ENCODE results near the gene SACS.
A peak's percentile ranks its signal among the peaks of the same experiment; 100 is the strongest.

SACS gene

DNA sequence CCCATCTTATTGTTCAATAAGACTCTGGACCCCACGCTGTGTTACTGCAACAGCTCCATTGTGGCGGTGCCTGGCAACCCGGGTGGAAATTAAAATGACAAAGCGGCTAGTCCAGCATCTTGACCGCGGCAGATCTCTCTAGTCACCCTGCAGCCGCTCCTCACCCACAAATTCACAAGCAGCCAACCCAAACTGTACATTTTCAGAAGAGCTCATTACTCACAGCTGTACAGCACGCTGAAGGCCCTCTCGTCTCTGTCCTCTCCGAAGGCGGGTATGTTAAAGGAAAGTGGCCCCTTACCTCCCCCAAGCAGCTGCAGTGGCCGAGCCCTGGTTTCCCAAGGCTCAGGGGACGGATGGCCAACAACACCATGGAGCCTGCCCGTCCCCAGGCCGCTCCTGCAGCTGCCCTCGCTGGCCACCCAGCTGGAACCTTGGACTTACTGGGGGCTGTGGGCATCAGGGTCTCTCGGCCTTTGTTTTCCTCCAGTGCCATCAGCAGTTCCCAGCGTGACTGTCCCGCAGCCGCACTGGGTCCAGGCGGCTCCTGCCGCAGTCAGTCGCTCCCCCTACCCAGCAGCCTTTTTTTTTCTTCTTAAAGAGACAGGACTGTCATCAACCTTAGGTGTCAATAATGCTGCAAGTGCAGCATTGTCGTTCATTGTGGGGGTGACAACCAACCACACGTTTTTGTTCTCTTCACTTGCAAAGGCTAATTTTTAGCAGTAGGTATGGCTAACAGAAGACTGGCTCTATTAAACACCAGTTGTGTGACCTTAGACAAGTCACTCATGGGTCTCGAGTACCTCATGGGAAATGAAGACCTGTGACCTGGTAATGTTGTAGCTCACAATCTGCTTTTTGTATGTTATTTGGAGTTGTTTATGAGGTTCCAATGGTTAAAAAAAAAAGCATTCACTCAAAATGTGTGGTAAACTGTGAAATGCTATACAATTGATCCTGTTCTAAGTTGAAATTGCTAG, at the start of gene SACS:
Gene SACS, minus strand, starts transcription at position 532 of the 983 bp plus-strand sequence. CDS start 22,463 bp downstream, outside the sequence.
- in situ Hi-C loops (cut with MboI; ENCODE audit: low pct_unique_long_range_greater_than_20kb, low sequenced_read_pairs), result no loop called here
- no peak for DNase-seq

DNA sequence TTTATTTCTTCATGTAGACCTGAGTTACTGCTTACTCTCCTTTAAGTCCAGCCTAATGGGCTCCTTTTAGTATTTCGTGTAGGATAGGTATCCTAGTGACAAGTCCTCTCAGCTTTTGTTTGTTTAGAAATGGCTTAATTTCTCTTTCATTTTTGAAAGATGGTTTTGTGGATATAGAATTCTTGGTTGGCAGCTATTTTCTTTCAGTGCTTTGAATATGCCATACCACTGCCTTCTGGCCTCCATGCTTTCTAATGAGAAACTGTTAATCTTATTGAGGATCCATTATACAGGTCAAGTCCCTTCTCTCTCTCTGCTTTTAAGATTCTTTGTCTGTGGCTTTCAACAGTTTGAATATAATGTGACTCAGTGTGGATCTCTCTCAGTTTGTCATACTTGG, 46.8 kb upstream of the SACS start:
- in situ Hi-C loops (cut with MboI; ENCODE audit: low pct_unique_long_range_greater_than_20kb, low sequenced_read_pairs), result loop anchor here (25.0 kb wide), 1 partner anchor 407 kb away; the partner anchor contains the start of genes C1QTNF9B and MIPEP

GRCh38 chr13:23477101-23477500, 43.6 kb upstream of the SACS start:
- in situ Hi-C loops (cut with MboI; ENCODE audit: low pct_unique_long_range_greater_than_20kb, low sequenced_read_pairs), result loop anchor here (25.0 kb wide), 1 partner anchor 410 kb away; the partner anchor contains the start of genes C1QTNF9B and MIPEP
- no peak for DNase-seq

More for the DNA sequence above, 46.8 kb upstream of the SACS start:
- no peak for DNase-seq

- in situ Hi-C loops (cut with MboI; ENCODE audit: low pct_unique_long_range_greater_than_20kb, low sequenced_read_pairs), result no loop called here
- no peak for DNase-seq
Measured at GRCh38 chr13:23473221-23473620, 39.7 kb upstream of the SACS start.

- in situ Hi-C loops (cut with MboI; ENCODE audit: low pct_unique_long_range_greater_than_20kb, low sequenced_read_pairs), result no loop called here
- no peak for DNase-seq
Measured at GRCh38 chr13:23472189-23472588, 38.7 kb upstream of the SACS start.

GRCh38 chr13:23470790-23471614, 37.5 kb upstream of the SACS start:
- in situ Hi-C loops (cut with MboI; ENCODE audit: low pct_unique_long_range_greater_than_20kb, low sequenced_read_pairs), result no loop called here
- DNase-seq, result no peak

- in situ Hi-C loops (cut with MboI; ENCODE audit: low pct_unique_long_range_greater_than_20kb, low sequenced_read_pairs), result no loop called here
- DNase-seq, result no peak
Measured at GRCh38 chr13:23469951-23470421, 36.5 kb upstream of the SACS start.

DNA sequence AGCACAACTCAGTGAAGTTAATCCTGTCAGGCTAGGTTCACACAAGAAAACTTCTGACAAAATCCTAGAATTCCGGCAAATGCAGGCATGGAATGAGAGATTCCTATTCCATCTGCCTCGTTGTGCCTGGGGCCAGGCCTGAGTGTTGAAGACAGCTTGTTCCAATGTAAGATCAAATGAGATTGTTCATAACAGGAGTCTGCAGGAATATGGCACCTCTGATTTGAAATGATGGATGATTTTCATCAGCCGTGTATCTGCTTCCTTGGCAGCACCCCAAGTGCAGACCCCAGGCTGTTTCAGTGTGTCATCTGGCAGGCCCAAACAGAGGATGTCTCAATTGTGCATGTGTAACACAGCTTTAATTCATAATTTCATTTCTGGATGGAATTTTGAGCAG, 35.3 kb upstream of the SACS start:
- no peak for DNase-seq
- in situ Hi-C loops (cut with MboI; ENCODE audit: low pct_unique_long_range_greater_than_20kb, low sequenced_read_pairs), result no loop called here

GRCh38 chr13:23467932-23468278, 34.4 kb upstream of the SACS start:
- in situ Hi-C loops (cut with MboI; ENCODE audit: low pct_unique_long_range_greater_than_20kb, low sequenced_read_pairs), result no loop called here
- DNase-seq, result no peak

- in situ Hi-C loops (cut with MboI; ENCODE audit: low pct_unique_long_range_greater_than_20kb, low sequenced_read_pairs), result no loop called here
- no peak for DNase-seq
Measured at GRCh38 chr13:23467048-23467931, 33.8 kb upstream of the SACS start.

GRCh38 chr13:23466144-23467002, 32.9 kb upstream of the SACS start:
- in situ Hi-C loops (cut with MboI; ENCODE audit: low pct_unique_long_range_greater_than_20kb, low sequenced_read_pairs), result no loop called here
- DNase-seq, result peak; percentile 80

DNA sequence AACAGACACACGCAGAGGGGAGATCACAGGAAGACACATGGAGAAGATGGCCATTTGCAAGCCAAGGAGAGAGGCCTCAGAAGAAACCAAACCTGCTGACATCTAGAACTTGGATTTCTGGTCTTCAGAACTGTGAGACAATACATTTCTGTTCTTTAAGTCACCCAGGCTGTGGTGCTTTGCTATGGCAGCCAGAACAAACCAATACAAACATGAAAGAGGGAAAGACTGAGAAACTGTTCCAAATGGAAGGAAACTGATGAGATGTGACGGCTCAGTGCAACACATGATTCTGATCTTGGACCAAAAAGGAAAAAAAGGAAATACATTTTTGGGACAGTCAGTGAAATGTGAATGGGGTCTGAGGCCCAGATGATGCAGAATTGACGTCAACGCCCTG, 30.2 kb upstream of the SACS start:
- in situ Hi-C loops (cut with MboI; ENCODE audit: low pct_unique_long_range_greater_than_20kb, low sequenced_read_pairs), result no loop called here
- DNase-seq, result no peak

DNA sequence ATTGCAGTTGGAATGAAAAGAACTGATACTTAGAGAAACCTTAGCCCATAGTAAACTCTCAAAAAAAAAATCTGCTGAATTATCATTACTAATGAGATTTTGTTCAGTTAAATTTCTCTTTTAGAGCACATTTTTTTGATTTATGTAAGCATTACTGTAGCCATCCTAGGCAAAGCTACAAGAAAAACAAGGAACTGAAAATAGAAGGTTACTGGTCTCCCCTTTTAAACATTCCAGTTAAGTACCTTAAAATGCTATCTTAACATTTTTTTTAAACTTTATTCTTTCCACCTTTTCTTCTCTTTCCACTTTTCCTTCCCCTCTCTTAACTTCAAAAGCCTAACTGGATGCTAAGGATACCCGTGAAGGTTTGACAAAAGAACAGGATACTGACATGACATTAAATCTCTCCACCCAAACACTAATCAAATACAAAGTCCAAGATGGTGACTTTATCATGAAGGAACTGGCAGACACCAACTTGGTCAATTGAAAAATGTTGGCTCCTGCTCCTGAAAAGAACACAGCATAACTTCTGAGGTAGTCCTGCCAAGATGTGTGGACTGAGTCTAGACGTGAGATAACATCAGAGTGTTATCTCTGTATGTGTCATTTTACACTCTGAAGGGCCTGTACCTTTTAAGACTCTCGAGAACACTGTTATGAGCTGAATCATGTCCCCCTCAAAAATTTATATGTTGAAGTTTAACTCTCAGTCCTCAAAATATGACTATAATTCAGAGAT, 29.5 kb upstream of the SACS start:
- in situ Hi-C loops (cut with MboI; ENCODE audit: low pct_unique_long_range_greater_than_20kb, low sequenced_read_pairs), result no loop called here
- DNase-seq, result no peak

- in situ Hi-C loops (cut with MboI; ENCODE audit: low pct_unique_long_range_greater_than_20kb, low sequenced_read_pairs), result no loop called here
- DNase-seq, result no peak
Measured at GRCh38 chr13:23461544-23461943, 28.0 kb upstream of the SACS start.

- in situ Hi-C loops (cut with MboI; ENCODE audit: low pct_unique_long_range_greater_than_20kb, low sequenced_read_pairs), result no loop called here
- DNase-seq, result no peak
Measured at GRCh38 chr13:23460921-23461320, 27.4 kb upstream of the SACS start.

DNA sequence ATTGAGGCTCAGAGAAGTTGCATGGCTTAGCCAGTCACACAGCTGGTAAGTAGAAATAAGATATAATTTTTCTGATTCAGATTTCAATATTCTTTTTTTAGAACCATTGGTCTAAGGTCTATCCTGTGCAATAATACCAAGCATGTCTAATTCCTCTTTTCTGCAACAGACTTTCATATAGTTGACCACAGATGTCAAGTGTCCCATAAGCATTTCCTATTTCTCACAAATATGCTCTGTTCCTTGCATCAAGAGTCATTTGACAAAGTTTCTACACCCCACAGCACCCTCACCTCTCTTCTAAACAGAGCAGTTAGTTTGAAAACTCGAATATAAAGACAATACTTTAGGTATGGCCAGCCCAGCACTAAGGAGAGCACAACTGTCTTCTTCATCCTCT, 26.8 kb upstream of the SACS start:
- DNase-seq, result peak; percentile 64
- in situ Hi-C loops (cut with MboI; ENCODE audit: low pct_unique_long_range_greater_than_20kb, low sequenced_read_pairs), result no loop called here

DNA sequence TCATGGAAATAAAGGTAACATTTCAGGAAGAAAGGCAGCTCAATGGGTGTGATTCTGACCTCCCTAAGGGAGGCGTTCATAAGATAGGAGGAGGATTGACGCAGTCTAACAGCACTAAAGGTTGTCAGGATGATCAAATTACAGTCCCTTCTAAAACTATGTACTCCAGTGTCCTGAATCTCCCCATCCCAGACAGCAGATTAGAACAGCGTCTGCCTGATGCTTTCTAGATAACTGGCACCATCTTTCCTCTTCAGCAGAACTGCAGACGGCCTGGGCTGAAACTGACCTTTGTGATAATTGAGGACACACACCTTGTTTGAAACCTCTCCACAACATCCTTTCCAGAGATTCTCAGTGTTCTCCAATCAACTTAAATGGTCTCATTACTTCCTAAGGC, 25.5 kb upstream of the SACS start:
- no peak for DNase-seq
- in situ Hi-C loops (cut with MboI; ENCODE audit: low pct_unique_long_range_greater_than_20kb, low sequenced_read_pairs), result no loop called here
